ENCODE data around the gene THSD4. TPM values are rescaled to one million over a fixed set of nuclear protein-coding genes. Genes with fewer than 3 reads are reported as not detected.
"Not testable (repeated sequence)": the region's sequence is repeated elsewhere in the genome, so short reads cannot be mapped to it uniquely, and the experiment has no call there.

THSD4 gene
- total RNA-seq, 2 experiments from 2014 or later = not detected

DNA sequence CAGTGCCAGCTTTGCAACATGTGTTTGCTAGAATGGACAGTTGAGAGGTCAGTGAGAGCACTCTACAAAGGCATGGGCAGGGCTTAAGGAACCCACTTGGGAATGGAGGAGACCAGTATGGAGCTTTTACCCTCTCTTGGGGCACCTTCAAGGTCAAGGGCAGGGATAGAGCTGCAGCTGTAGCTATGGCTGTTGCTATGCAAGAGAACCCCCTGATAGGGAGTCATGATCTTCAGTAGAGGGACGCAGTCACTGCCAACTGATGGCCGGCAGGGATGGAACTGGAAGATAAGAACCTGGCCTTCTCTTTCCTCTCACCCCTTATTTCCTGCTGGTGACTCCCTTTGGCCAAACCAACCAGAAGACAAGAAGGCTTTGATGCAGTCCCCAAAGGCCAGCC, 40.3 kb downstream of the THSD4 start:
- Mint-ChIP-seq H3K27ac (no peak overlapping the region), H3K4me3 (no peak overlapping the region), H3K27me3 (no peaks in the 10 kb centered on the region), H3K36me3 (no peaks in the 10 kb centered on the region), H3K9me3 (ENCODE audit: low read depth) (no peaks in the 10 kb centered on the region), H3K4me1 (no peaks in the 10 kb centered on the region)
- DNase-seq (no peak), ATAC-seq (no peak)
- CTCF ChIA-PET = no interaction called here

DNA sequence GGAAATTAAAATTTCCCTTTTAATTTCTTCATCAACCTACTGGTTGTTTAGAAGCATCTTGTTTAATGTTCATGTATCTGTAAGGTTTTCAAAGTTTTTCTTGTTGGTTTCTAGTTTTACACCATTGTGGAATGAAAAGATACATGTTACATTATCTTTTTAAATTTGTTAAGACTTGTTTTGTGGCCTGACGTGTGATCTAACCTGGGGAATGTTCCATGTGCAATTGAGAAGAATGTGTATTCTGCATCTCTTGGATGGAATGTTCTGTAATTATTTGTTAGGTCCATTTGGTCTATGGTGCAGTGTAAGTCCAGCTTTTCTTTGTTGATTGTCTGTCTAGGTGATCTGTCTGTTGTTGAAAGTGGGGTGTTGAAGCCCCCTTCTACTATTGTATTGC, 45.7 kb downstream of the THSD4 start:
- Mint-ChIP-seq H3K4me3 (no peak overlapping the region), H3K36me3 (no peaks in the 10 kb centered on the region), H3K27me3 (peaks cover 4% of the 10 kb centered on the region), H3K9me3 (ENCODE audit: low read depth) (no peaks in the 10 kb centered on the region), H3K4me1 (no peaks in the 10 kb centered on the region), H3K27ac (no peak overlapping the region)
- no peak for ATAC-seq
- no peak for DNase-seq
- CTCF ChIA-PET = no interaction called here

DNA sequence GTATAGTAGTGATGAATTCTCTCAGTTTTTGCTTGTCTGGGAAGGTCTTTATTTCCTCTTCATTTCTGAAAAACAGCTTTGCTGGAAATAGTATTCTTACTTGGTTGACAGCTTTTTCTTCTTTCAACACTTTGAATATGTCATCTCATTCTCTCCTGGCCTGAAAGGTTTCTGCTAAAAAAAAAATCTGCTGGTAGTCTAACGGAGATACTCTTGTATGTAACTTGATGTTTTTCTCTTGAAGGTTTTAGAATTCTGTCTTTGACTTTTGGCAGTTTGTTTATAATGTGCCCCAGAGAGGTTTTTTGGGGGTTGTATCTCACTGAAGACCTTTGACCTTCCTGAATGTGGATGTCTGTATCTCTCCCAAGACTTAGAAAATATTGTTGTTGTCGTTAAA, 47.0 kb downstream of the THSD4 start:
- CTCF ChIA-PET = no interaction called here
- Mint-ChIP-seq H3K27ac (no peak overlapping the region), H3K36me3 (no peaks in the 10 kb centered on the region), H3K27me3 (peaks cover 4% of the 10 kb centered on the region), H3K9me3 (ENCODE audit: low read depth) (no peaks in the 10 kb centered on the region), H3K4me3 (no peak overlapping the region), H3K4me1 (no peaks in the 10 kb centered on the region)
- DNase-seq (no peak), ATAC-seq (no peak)

DNA sequence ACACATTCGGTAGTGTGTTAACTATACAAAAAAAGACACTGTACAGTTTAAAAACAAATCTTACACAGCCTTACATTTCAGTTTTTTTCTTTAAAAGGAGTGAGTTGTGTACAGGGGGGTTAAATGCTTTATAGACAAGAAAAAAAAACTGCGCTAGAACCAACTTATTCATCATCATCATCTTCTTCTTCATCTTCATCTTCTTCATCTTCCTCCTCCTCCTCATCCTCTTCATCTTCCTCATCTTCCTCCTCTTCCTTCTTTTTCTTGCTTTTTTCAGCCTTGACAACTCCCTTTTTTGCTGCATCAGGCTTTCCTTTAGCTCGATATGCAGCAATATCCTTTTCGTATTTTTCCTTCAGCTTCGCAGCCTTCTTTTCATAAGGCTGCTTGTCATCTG, 49.3 kb downstream of the THSD4 start:
- H3K36me3 Mint-ChIP-seq; H3K4me3 Mint-ChIP-seq; H3K27me3 Mint-ChIP-seq; H3K4me1 Mint-ChIP-seq; H3K27ac Mint-ChIP-seq; ATAC-seq; CTCF ChIA-PET; DNase-seq; H3K9me3 Mint-ChIP-seq (ENCODE audit: low read depth): not testable (repeated sequence)

DNA sequence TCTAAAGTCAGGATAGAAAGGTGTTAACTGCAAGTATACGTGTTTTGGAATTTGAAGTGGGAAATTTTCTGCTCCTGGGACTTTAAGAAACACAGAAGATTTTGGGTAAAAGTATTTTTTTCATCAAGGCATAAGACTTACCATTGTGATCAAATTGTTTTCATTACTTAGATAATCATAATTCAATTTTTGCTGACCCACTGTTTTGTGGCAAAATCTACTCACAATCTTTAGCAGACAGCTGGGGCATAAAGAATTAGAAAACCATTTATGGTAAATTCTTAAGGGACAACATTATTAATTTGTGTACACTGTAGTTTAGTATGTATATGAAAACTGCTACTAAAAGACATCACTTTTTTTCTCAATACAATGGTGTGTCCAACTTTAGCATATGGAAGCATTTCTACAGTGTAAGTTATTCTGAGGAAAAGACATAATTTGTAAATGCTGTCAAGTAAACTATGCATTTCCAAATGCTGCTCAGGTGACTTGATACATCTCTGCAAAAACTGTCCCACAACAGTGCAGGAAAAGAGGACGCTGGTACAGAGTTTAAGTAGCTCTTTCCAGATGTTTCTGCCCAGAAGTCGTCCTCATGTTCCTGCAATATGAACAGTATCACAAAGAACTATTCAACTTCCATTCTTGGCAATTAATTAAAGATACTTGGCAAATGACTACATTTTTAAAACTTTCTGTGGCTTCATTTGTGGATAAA, 52.3 kb downstream of the THSD4 start:
- DNase-seq = no peak
- Mint-ChIP-seq H3K9me3 (ENCODE audit: low read depth) (peaks cover 2% of the 10 kb centered on the region), H3K4me3 (no peak overlapping the region), H3K36me3 (no peaks in the 10 kb centered on the region), H3K4me1 (no peaks in the 10 kb centered on the region), H3K27me3 (peaks cover 3% of the 10 kb centered on the region), H3K27ac (no peak overlapping the region)
- CTCF ChIA-PET = no interaction called here
- no peak for ATAC-seq

DNA sequence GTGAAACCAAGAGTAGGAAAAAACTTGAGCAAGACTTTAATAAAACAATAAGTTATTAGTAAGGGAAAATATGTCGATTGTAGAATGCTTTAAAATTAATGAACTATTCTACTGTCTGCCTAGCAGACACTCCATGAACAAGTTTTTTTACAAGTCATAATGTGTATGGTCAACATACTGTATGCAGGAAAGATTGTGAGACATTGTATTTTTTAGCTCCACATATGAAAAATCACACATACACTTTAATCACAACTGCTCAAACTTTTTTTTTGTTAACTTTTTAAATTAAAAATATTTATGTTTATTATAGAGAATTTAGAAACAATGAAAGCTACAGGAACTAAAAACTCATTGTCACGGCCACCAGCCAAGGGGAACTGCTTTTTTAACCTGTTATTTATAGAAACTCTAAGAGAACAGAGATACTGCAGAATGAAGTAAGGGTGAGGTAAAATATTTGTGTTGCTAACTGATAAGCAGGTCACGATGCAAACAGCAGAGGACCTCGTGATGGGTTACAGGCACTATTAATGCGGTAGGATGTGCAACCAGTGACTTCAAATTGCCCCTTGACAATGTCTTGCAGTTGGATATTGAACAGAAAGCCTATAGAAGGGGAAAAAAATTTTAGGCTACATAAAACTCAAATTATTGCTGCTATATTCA, 53.0 kb downstream of the THSD4 start:
- Mint-ChIP-seq H3K27me3 (no peaks in the 10 kb centered on the region), H3K4me1 (no peaks in the 10 kb centered on the region), H3K4me3 (no peak overlapping the region), H3K9me3 (ENCODE audit: low read depth) (peaks cover 2% of the 10 kb centered on the region), H3K36me3 (no peaks in the 10 kb centered on the region), H3K27ac (no peak overlapping the region)
- ATAC-seq (no peak), DNase-seq (no peak)
- CTCF ChIA-PET = no interaction called here

DNA sequence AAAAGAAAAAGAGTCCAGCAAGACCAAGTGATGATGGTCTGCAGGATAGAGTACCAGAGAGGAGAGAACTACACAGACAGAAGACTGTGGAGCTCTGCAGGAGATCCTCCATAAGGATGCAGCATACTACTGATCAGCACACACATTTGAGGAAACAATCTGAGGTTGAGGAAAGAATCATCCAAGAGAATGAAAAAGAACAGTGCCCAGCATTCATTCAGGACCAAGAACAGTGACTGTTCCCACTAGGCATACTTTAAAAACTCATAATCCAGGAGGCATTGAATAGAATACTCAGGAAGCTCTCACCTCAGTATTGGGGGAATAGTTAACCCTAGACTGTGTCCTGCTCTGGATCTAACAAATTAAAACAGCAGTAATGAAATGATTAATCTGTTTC, 54.9 kb downstream of the THSD4 start:
- Mint-ChIP-seq H3K9me3 (ENCODE audit: low read depth) (peaks cover 5% of the 10 kb centered on the region), H3K27me3 (no peaks in the 10 kb centered on the region), H3K4me3 (no peak overlapping the region), H3K4me1 (no peaks in the 10 kb centered on the region), H3K36me3 (no peaks in the 10 kb centered on the region), H3K27ac (no peak overlapping the region)
- DNase-seq (no peak), ATAC-seq (no peak)
- CTCF ChIA-PET = no interaction called here

DNA sequence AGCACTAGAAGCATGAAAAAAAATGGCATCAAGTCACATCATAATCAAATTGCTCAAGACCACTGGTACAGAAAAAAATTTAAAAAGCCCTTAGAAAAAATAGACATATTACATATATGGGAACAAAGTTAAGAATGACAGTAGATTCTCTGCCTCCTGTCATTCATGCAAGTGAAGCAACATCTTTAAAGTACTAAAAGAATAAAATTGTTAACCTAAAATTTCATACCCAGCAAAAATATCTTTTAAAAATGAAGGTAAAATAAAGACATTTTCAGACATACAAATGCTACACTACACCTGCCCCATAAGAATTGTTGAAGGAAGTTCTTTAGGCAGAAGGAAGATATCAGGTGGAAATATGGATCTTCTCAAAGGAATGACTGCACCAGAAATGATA, 55.9 kb downstream of the THSD4 start:
- ATAC-seq (no peak), DNase-seq (no peak)
- H3K9me3 Mint-ChIP-seq (ENCODE audit: low read depth) = peaks cover 5% of the 10 kb centered on the region
- H3K27me3 Mint-ChIP-seq = no peaks in the 10 kb centered on the region
- CTCF ChIA-PET = no interaction called here
- no peak overlapping the region for H3K27ac Mint-ChIP-seq
- H3K4me3 Mint-ChIP-seq = no peak overlapping the region
- H3K36me3 Mint-ChIP-seq = no peaks in the 10 kb centered on the region
- H3K4me1 Mint-ChIP-seq = no peaks in the 10 kb centered on the region

DNA sequence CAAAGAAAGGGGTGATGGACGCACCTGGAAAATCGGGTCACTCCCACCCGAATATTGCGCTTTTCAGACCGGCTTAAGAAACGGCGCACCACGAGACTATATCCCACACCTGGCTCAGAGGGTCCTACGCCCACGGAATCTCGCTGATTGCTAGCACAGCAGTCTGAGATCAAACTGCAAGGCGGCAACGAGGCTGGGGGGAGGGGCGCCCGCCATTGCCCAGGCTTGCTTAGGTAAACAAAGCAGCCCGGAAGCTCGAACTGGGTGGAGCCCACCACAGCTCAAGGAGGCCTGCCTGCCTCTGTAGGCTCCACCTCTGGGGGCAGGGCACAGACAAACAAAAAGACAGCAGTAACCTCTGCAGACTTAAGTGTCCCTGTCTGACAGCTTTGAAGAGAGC, 59.1 kb downstream of the THSD4 start:
- H3K4me1 Mint-ChIP-seq; H3K27ac Mint-ChIP-seq; CTCF ChIA-PET; ATAC-seq; H3K9me3 Mint-ChIP-seq (ENCODE audit: low read depth); H3K27me3 Mint-ChIP-seq; H3K4me3 Mint-ChIP-seq; H3K36me3 Mint-ChIP-seq; DNase-seq: not testable (repeated sequence)

DNA sequence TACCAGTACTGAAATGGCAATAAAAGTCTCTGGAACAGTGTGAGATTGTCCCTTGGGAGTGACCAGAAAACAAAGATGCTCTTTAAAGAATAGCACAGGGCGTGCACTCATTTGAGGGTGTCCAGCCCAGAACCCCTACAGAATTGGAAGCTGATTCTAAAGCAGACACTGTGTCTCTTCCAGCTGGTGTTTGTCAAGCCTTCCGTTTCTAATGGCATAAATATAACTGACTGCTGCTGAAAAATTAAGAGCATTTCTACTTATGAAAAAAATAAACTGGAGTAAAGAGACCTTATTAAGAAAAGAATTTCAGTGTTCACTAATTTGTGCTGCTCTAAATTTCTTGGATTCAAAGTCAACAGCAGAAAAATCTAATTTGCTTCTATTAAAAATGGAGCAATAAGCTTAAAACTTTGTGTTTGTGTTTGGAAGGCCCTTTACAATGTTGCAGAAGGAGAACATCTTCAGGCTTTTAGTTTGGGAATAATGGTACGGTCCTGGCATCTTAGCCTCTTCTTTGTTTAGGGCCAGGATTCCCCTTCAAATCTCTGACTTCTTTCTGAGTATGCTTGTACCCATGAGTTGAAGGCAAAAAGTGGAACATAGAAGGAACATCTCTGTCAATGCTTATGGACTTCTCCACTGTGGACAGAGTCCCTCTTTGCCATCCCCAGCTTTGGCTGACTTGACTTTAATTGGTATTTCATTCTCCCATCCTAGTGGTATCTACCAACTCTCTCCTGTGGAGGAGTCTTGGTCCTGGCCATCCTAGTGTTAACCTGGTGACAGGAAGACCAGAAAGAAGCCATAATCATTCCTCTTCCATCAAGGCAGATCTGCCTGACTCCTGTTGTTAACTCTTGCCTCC, 65.9 kb downstream of the THSD4 start:
- CTCF ChIA-PET = no interaction called here
- Mint-ChIP-seq H3K36me3 (no peaks in the 10 kb centered on the region), H3K4me1 (no peaks in the 10 kb centered on the region), H3K27ac (no peak overlapping the region), H3K27me3 (peaks cover 7% of the 10 kb centered on the region), H3K9me3 (ENCODE audit: low read depth) (no peaks in the 10 kb centered on the region), H3K4me3 (no peak overlapping the region)
- no peak for DNase-seq
- no peak for ATAC-seq

DNA sequence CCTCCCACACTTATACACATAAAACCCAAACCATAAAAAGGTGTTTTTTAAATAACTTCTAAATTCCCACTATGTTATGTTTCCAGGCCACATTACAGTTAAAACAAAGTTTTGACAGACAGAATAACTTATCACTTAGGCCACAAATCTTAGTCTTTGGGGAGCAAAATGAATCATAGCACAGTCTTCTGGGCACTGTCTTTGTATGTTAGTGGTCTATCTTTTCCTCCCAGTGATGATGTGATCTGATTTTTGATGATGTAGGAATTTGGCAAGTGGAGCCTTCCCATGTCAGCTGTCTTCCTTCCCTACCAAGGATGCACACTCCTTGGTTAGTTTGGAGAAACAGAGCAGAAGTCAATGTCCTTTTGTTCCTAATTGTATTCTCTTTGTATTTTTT, 67.3 kb downstream of the THSD4 start:
- DNase-seq = no peak
- CTCF ChIA-PET = no interaction called here
- H3K4me1 Mint-ChIP-seq = no peaks in the 10 kb centered on the region
- no peaks in the 10 kb centered on the region for H3K9me3 Mint-ChIP-seq (ENCODE audit: low read depth)
- no peaks in the 10 kb centered on the region for H3K36me3 Mint-ChIP-seq
- H3K27ac Mint-ChIP-seq = no peak overlapping the region
- ATAC-seq = no peak
- H3K4me3 Mint-ChIP-seq = no peak overlapping the region
- H3K27me3 Mint-ChIP-seq = peaks cover 7% of the 10 kb centered on the region

DNA sequence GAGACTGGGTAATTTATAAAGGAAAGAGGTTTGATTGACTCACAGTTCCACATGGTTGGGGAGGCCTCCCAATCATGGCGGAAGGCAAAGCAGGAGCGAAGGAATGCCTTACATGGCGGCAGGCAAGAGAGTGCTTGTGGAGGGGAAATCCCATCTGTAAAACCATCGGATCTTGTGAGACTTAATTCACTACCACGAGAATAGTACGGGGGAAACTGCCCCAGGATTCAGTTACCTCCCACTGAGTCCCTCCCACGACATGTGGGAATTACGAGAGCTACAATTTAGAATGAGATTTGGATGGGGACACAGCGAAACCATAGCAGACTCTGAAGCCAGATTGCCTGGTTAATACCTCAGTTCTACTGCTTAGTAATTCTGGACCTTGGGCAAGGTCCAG, 67.8 kb downstream of the THSD4 start:
- no peak for ATAC-seq
- DNase-seq = no peak
- Mint-ChIP-seq H3K36me3 (no peaks in the 10 kb centered on the region), H3K27ac (no peak overlapping the region), H3K4me3 (no peak overlapping the region), H3K9me3 (ENCODE audit: low read depth) (no peaks in the 10 kb centered on the region), H3K27me3 (peaks cover 7% of the 10 kb centered on the region), H3K4me1 (no peaks in the 10 kb centered on the region)
- CTCF ChIA-PET = no interaction called here

DNA sequence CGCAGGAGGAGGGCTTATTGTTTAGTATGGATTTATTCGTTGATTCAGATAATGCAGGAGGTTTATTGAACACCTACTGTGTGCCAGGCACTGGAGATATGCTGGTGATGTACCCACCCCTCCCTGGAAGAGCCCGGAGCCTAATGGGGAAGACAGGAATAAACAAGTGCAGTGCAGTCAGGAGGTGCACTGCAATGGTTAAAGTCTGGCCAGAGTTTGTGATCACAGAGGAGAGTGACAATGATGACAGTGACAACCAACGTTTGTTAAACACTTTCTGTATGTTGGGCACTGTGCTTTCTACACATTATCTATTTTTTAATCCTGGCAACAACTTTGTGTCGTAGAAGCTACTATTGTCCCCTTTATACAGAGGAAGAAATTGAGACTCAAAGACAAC, 70.4 kb downstream of the THSD4 start:
- DNase-seq = no peak
- no peak overlapping the region for H3K4me3 Mint-ChIP-seq
- no peak overlapping the region for H3K27ac Mint-ChIP-seq
- ATAC-seq = no peak
- H3K36me3 Mint-ChIP-seq = no peaks in the 10 kb centered on the region
- no peaks in the 10 kb centered on the region for H3K9me3 Mint-ChIP-seq (ENCODE audit: low read depth)
- H3K4me1 Mint-ChIP-seq = no peaks in the 10 kb centered on the region
- peaks cover 7% of the 10 kb centered on the region for H3K27me3 Mint-ChIP-seq
- CTCF ChIA-PET = no interaction called here

DNA sequence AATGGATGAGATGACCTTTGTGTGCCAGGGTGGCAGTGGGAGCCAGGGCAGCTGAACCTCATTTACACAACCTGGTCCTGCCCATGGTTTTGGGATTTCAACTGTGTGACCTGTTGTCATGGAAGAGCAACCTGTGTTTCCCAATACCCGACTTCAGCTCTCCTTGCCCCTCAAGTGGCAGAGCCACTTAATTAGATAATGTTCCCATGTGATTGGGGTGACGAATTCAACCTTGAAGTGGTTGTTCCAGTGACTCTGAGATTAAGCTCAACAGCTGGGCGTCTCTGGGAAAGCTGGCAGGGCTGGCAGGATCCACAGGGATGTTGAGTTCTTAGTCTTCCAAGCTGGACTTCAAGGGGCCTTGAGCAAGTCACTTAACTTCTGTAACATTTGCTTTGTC, 71.0 kb downstream of the THSD4 start:
- no peaks in the 10 kb centered on the region for H3K36me3 Mint-ChIP-seq
- ATAC-seq = no peak
- no peak for DNase-seq
- peaks cover 7% of the 10 kb centered on the region for H3K27me3 Mint-ChIP-seq
- H3K27ac Mint-ChIP-seq = no peak overlapping the region
- CTCF ChIA-PET = no interaction called here
- no peaks in the 10 kb centered on the region for H3K9me3 Mint-ChIP-seq (ENCODE audit: low read depth)
- H3K4me3 Mint-ChIP-seq = no peak overlapping the region
- no peaks in the 10 kb centered on the region for H3K4me1 Mint-ChIP-seq

Measured in activated CD8-positive, alpha-beta memory T cell treated with anti-CD3 and anti-CD28 coated beads, Interleukin-2, amount 10 ng/mL, durations not matched to agents 7 days and 5 days (primary cell).